Central memory CD8-positive, alpha-beta T cell (primary cell): Measurements from ENCODE around the gene AMELY.

Experiments used
- ATAC-seq: fragments of 150-1000 bp; cut with Tn5 transposase; replicated peaks from 2 replicates; pipeline ENCODE4 v1.10.0; 2022; ENCODE audit warnings: mild to moderate bottlenecking, moderate FRiP score, moderate number of reproducible peaks; ENCODE audit not compliant: poor library complexity, severe bottlenecking; ENCODE audit errors: extremely low read depth
- DNase-seq, 2 donors: peaks; one replicate each; pipeline ENCODE4 v3.0.0; 2021; ENCODE audit warnings: low spot score in 2 of 2
- H3K27ac Mint-ChIP-seq: one replicate; pipeline ENCODE4 v1.8.0; 2022; ENCODE audit warnings: low read depth, mild to moderate bottlenecking, moderate library complexity, mixed read lengths
- H3K27me3 Mint-ChIP-seq: one replicate; pipeline ENCODE4 v1.8.0; 2022; ENCODE audit warnings: mixed read lengths
- H3K36me3 Mint-ChIP-seq: one replicate; pipeline ENCODE4 v1.8.0; 2022; ENCODE audit warnings: mild to moderate bottlenecking, moderate library complexity, mixed read lengths; ENCODE audit not compliant: insufficient read depth
- H3K4me1 Mint-ChIP-seq: one replicate; pipeline ENCODE4 v1.8.0; 2022; ENCODE audit warnings: mixed read lengths
- H3K4me3 Mint-ChIP-seq: one replicate; pipeline ENCODE4 v1.8.0; 2022; ENCODE audit warnings: mild to moderate bottlenecking, moderate library complexity, mixed read lengths
- H3K9me3 Mint-ChIP-seq: one replicate; pipeline ENCODE4 v1.8.0; 2022; ENCODE audit warnings: mixed read lengths

AMELY gene, protein sequence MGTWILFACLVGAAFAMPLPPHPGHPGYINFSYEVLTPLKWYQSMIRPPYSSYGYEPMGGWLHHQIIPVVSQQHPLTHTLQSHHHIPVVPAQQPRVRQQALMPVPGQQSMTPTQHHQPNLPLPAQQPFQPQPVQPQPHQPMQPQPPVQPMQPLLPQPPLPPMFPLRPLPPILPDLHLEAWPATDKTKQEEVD

DNA sequence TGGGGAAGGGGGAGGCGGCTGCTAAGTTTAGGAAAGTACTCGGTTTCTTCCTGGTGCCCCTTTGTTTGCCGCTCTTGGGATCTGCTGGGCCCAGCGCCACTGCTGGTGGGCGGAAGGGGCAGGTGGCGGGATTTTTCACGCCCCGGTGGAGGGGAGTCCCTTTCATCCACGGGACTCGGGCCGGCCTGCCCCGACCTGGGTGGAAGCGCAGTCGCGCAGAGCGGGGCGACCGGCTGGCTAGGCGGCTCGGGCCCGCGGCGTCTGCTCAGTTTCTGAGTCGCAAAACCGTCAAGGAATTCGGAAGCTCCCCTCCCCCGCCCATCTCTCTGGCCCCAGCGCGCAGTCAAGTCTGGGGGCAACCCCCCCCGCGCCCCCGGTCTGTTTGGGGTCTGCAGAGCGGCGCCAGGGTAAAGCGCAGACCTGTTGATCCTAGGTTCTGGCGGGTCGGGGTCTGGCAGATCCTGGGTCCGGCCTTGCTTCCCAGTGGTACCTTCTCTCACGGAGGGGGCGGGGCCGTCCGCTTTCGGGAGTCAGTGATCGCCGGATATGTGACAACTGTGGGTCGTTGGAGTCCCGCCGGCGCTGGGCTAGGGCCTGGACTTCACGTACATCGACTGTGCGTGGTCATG, at the start of gene AMELY:
AMELY (minus strand) TSS at position 500 of the 629 bp plus-strand sequence. CDS start 39,144 bp downstream, outside the sequence.
- DNase-seq, result no peak
- ATAC-seq, result no peak
- Mint-ChIP-seq H3K4me1 (peaks cover 15% of the 10 kb centered on the region), H3K4me3 (peak within 1 kb of the TSS; percentile 56), H3K36me3 (no peaks in the 10 kb centered on the region), H3K27ac (no peak within 1 kb of the TSS), H3K9me3 (no peaks in the 10 kb centered on the region), H3K27me3 (peaks cover 85% of the 10 kb centered on the region)

DNA sequence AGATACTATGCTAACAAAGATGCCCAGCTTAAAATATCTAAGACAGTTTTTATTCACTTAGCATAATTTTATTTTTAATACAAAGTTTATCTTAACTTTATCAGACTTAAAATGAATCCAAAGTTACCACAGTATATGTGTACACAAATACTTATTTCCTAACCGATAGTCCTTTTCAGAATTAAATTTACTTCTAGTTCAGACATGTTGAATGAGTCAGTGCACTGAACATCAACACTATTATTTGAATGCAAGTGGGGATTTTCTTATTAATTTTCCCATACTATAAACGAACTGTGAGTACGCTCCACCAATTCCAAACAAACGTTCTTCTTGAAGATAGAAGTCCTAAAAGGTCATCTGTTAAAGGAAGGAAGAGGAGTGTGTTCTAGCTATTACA, 38.4 kb upstream of the AMELY start:
- no peaks in the 10 kb centered on the region for H3K4me1 Mint-ChIP-seq
- H3K27ac Mint-ChIP-seq, result no peak overlapping the region
- peaks cover 35% of the 10 kb centered on the region for H3K27me3 Mint-ChIP-seq
- DNase-seq (no peak), ATAC-seq (no peak)
- no peaks in the 10 kb centered on the region for H3K36me3 Mint-ChIP-seq
- no peak overlapping the region for H3K4me3 Mint-ChIP-seq
- no peaks in the 10 kb centered on the region for H3K9me3 Mint-ChIP-seq

DNA sequence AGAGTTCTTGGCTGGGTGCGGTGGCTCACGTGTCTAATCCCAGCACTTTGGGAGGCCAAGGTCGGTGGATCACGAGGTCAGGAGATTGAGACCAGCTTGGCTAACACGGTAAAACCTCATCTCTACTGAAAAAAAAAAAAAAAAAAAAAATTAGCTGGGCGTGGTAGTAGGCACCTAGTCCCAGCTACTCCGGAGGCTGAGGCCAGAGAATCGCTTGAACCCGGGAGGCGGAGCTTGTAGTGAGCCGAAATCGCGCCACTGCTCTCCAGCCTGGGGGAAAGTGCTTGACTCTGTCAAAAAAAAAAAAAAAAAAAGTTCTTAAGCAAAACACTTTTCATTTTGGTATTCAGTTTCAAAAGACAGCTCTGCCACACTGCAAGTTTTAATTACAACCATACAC, 36.8 kb upstream of the AMELY start:
- DNase-seq (no peak), ATAC-seq (no peak)
- no peak overlapping the region for H3K4me3 Mint-ChIP-seq
- H3K27ac Mint-ChIP-seq, result no peak overlapping the region
- no peaks in the 10 kb centered on the region for H3K36me3 Mint-ChIP-seq
- no peaks in the 10 kb centered on the region for H3K9me3 Mint-ChIP-seq
- H3K4me1 Mint-ChIP-seq, result no peaks in the 10 kb centered on the region
- H3K27me3 Mint-ChIP-seq, result peaks cover 25% of the 10 kb centered on the region

DNA sequence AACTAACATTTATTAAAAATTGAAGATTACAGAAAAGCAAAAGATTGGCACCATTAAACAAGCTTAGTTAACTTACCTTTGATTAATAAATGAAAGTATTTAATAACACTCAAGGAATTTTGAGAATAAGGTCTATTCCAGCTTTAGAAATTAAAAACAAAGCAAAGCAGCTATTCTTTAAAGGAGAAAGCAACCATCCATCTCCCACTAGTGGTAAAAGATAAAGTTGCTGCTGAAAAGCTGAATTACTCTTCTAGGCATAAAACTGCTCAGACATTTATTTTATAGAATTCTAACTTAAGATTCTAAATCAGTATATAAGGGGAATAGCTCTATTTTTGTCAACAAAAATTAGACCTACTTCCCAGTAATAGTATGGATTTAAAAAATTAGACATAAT, 36.1 kb upstream of the AMELY start:
- no peak overlapping the region for H3K27ac Mint-ChIP-seq
- no peaks in the 10 kb centered on the region for H3K4me1 Mint-ChIP-seq
- H3K4me3 Mint-ChIP-seq, result no peak overlapping the region
- H3K9me3 Mint-ChIP-seq, result no peaks in the 10 kb centered on the region
- H3K36me3 Mint-ChIP-seq, result no peaks in the 10 kb centered on the region
- H3K27me3 Mint-ChIP-seq, result peaks cover 19% of the 10 kb centered on the region
- DNase-seq, result no peak
- no peak for ATAC-seq

DNA sequence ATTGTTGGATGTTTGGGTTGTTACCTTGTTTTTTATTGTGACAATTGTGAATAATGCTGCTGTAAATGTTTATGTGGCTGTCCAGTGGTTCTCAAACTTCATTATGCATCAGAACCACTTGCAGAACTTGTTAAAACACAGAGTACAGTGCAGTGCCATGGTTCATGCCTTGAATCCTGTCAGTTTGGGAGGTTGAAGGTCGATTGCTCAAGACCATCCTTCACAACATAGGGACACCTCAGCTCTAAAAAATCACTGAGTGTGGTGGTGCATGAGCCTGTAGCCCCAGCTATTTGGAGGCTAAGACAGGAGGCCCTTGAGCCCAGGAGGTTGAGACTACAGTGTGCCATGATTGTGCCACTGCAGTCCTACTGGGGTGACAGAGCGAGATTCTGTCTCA, 23.9 kb upstream of the AMELY start:
- Mint-ChIP-seq H3K36me3 (peaks cover 2% of the 10 kb centered on the region), H3K9me3 (no peaks in the 10 kb centered on the region), H3K27ac (no peak overlapping the region), H3K4me1 (no peaks in the 10 kb centered on the region), H3K27me3 (peaks cover 33% of the 10 kb centered on the region), H3K4me3 (no peak overlapping the region)
- ATAC-seq, result no peak
- DNase-seq, result no peak

DNA sequence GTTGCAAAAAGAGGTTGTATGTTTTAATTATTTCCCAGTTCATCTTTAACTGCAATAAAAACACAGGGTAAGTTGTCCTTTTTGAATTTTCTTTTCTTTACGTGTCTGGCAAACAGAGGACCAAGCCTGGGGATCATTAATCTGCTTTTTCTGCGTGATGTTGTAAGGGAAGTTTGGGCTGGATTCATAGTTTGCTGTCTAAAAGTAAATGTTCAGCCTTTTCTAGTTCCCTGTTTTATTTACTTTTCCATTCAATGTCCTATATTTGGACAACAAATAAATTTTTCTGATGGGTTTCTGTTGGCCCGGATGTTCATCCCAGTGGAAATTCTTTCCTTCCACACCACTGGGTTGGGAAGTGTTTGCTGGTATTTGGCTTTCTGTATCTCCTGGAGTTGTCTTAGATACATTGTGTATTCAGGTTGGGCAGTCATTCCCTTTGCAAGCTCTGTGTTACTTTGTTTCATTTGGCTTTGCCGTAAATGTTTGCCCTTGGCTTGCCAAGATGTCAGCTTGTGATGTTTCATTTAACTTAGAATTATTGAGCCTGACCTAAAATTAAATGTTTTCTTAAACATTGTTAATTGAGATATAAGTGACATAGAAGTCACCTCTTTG, 20.3 kb upstream of the AMELY start:
- no peak for ATAC-seq
- Mint-ChIP-seq H3K9me3 (no peaks in the 10 kb centered on the region), H3K4me3 (no peak overlapping the region), H3K36me3 (peaks cover 2% of the 10 kb centered on the region), H3K27ac (no peak overlapping the region), H3K27me3 (peaks cover 31% of the 10 kb centered on the region), H3K4me1 (no peaks in the 10 kb centered on the region)
- no peak for DNase-seq

DNA sequence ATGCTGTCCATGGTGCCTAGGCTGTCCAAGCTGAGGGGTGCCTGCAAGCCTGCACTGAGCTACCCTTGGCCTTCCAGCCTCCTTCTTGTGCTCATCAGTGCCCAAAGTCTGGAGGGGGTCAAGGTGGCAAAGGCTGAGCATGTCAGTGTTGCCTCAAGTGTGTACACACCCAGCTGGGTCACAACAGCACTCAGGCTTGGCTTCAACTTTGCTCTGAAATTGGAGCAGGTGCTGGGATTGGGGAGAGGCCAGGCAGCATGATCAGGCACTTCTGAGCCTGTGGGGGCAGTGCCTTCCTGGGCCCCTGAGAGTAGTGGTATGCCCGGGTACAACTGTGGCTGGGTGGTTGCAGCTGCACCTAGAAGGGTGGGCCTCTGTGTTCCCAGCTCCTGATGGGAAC, 17.7 kb upstream of the AMELY start:
- H3K9me3 Mint-ChIP-seq, result no peaks in the 10 kb centered on the region
- H3K27ac Mint-ChIP-seq, result no peak overlapping the region
- no peak for ATAC-seq
- H3K4me1 Mint-ChIP-seq, result no peaks in the 10 kb centered on the region
- DNase-seq, result no peak
- peaks cover 2% of the 10 kb centered on the region for H3K36me3 Mint-ChIP-seq
- H3K4me3 Mint-ChIP-seq, result no peak overlapping the region
- peaks cover 16% of the 10 kb centered on the region for H3K27me3 Mint-ChIP-seq

DNA sequence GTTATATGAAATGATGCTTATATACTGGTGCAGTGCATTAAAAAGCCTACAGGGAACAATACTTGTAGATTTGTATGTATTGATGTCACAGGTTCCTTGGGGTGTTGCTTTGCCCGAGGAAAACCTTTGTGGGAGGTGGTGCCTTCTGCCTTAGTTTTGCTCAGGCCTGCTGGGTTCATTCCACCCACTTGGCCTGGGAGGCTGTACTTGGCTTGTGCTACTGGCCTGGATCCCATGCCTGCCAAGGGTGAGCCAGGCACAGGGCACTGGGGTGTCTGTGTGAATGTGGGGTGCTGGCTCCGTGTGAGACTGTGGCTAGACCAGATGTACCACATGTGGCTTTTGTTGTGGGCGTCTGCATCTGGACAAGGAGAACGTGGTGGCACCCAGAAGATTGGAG, 16.7 kb upstream of the AMELY start:
- peaks cover 2% of the 10 kb centered on the region for H3K36me3 Mint-ChIP-seq
- no peak for ATAC-seq
- DNase-seq, result no peak
- no peaks in the 10 kb centered on the region for H3K4me1 Mint-ChIP-seq
- H3K27ac Mint-ChIP-seq, result no peak overlapping the region
- H3K9me3 Mint-ChIP-seq, result no peaks in the 10 kb centered on the region
- peaks cover 9% of the 10 kb centered on the region for H3K27me3 Mint-ChIP-seq
- no peak overlapping the region for H3K4me3 Mint-ChIP-seq

DNA sequence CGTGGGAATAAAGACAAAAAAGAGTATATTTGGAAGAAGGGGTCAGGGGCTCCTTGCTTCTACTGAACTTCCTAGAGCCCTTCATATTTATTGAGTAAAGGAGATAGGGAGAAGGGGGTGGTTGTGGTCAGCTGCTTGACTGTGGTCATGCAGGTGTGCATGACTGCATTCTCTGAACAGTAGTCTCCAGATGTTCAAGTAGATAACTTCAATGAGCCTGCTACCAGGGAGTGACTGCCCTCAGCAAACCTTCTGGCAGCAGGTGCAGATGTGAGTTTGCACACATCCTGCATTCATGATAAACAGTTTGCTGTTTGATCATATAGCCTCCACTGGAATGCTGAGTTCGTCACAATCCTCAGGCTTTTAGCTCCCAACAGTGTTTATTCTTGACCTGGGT, 9.5 kb upstream of the AMELY start:
- no peaks in the 10 kb centered on the region for H3K36me3 Mint-ChIP-seq
- ATAC-seq, result no peak

DNA sequence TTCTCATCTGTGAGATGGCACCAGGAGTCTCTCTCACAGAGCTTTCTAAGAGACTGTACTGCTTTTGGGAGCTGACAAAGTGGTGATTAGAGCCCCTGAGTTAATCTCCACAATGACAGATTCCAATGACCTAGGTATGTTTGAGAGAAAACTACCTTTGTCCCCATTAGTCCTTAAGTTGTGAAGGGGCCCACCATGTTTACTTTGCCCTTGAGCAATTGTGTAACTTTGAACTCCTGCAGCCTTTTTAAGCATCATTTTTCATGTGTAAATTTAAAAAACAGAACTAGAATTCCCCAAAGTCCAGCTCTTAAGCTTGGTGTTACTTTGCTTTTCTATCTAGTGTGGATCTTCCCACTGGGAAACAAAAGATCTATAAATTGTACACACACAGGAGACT, 1.8 kb upstream of the AMELY start:
- Mint-ChIP-seq H3K27me3 (peaks cover 86% of the 10 kb centered on the region), H3K4me3 (no peak overlapping the region), H3K36me3 (no peaks in the 10 kb centered on the region)

More for the DNA sequence above, 9.5 kb upstream of the AMELY start:
- no peak overlapping the region for H3K27ac Mint-ChIP-seq
- H3K9me3 Mint-ChIP-seq, result peaks cover 6% of the 10 kb centered on the region
- no peaks in the 10 kb centered on the region for H3K4me1 Mint-ChIP-seq
- no peak overlapping the region for H3K4me3 Mint-ChIP-seq
- DNase-seq, result no peak
- peaks cover 21% of the 10 kb centered on the region for H3K27me3 Mint-ChIP-seq

DNA sequence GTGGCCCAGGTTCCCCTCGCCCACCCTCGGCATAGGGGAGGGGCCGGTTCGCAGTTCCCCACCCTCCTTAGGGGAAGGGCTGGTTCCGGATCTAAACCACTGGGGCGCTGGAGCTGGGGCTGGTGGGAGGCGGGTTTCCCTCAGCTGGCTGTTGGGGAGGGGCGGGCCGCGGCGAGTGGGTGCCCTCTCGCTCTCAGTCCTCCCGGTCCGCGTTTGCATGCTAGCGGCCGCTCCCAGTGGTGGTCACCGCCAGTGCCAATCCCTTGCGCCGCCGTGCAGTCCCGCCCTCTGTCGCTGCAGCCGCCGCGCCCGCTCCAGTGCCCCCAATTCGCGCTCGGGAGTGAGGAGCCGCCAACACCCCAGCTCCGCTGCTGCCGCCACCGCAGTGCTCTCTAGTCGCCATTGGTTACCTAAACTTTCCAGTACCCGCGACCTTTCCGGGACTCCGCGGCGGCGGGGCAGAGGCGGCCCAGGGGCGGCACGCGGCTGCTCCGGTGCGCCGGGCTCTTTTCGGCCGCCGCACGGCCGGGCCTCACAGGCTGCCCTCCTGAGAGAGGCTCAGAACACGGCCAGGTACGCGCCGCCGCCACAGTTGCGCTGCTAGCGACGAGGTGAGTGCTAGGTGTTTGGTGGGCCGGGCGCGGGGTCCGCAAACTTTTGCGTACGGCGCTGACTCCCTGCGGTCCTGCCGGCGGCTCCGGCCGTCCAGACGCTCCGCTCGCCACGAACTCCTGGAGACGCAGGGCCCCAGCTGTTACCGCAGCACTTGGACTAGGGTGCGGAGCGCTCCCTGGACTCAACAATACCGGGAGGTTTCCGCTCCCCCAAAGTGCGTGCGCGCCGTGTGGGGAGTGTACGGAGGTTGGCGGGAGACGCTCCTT, 940 bp downstream of the AMELY start, which contains the start of gene TBL1Y:
TBL1Y (plus strand) TSS at position 326 of the 881 bp plus-strand sequence. CDS start 114,388 bp downstream, outside the sequence.
- H3K27me3 Mint-ChIP-seq, result peaks cover 85% of the 10 kb centered on the region
- no peak for ATAC-seq
- H3K36me3 Mint-ChIP-seq, result no peaks in the 10 kb centered on the region
- H3K4me3 Mint-ChIP-seq, result peak within 1 kb of the TSS; percentile 56
- no peaks in the 10 kb centered on the region for H3K9me3 Mint-ChIP-seq
- H3K27ac Mint-ChIP-seq, result no peak within 1 kb of the TSS
- no peak for DNase-seq
- H3K4me1 Mint-ChIP-seq, result peaks cover 15% of the 10 kb centered on the region

More for the DNA sequence above, 1.8 kb upstream of the AMELY start:
- Mint-ChIP-seq H3K27ac (no peak overlapping the region), H3K4me1 (peaks cover 15% of the 10 kb centered on the region), H3K9me3 (no peaks in the 10 kb centered on the region)
- no peak for DNase-seq
- ATAC-seq, result no peak

DNA sequence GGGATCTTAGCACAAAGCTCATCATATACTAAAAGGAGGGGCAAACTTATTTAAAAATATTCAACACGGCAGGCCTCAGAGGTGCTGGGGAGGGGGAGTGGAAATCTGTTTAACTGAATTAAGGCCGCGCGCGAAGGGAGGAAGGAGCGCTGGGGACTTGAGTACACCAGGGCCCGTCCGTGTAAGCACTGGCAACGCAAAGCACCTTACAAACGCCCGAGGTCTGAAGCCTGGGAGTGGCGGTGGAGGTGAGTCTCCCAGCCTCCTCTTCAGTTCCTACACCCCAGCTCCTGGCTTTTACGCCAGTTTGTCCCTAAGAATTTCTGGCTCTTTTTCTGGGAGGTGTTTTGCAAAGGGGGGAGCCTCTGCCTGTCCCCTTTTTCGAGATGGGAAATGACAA, 1.7 kb downstream of the AMELY start:
- DNase-seq (no peak), ATAC-seq (no peak)
- Mint-ChIP-seq H3K36me3 (no peaks in the 10 kb centered on the region), H3K9me3 (no peaks in the 10 kb centered on the region), H3K27me3 (peaks cover 85% of the 10 kb centered on the region), H3K4me3 (peak overlapping the region; percentile 56), H3K27ac (no peak overlapping the region), H3K4me1 (peaks cover 15% of the 10 kb centered on the region)
